ENCODE measurements around the gene SYT15.
"Not testable (repeated sequence)": the region's sequence is repeated elsewhere in the genome, so short reads cannot be mapped to it uniquely, and the experiment has no call there.

Gene SYT15

GRCh38 chr10:46557319-46558121 is 21.4 kb upstream of the SYT15 start:
- peak in 1 of 4 experiments; percentile 4 for DNase-seq

DNA sequence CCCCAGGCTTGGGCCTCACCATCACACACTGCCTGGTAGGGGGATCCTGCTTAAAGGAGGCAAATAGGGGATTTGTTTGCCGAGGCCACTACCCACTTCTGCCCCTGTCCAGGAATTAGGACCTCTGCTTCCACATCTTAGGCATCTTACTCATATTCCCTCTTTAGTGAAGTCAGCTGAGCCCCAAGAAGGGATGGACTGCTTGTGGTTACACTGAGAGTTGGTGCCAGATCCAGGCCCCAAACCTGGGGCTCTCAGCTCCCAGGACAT is 20.9 kb upstream of the SYT15 start:
- DNase-seq, result peak in 1 of 4 experiments; percentile 2

- peak in 1 of 4 experiments; percentile 2 for DNase-seq
Measured at GRCh38 chr10:46558392-46559185, 20.3 kb upstream of the SYT15 start.

DNA sequence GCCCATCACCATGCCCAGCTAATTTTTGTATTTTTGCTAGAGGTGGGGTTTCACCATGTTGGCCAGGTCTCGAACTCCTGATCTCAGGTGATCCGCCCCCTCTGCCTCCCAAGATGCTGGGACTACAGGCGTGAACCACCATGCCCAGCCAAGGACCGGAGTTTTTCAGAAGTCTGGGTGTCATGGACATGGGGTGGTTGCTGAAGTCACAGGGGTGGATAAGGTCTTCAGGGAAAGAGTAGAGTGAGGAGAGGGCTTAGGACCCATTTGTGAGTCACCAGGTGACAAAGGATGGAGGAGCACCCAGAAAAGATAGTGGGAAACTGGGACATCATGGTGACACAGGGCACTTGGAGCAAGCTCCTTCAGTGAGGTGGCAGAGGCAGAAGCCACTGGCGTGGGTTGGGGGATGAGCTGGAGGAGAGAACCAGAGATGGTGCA is 19.7 kb upstream of the SYT15 start:
- DNase-seq, result no peak

DNA sequence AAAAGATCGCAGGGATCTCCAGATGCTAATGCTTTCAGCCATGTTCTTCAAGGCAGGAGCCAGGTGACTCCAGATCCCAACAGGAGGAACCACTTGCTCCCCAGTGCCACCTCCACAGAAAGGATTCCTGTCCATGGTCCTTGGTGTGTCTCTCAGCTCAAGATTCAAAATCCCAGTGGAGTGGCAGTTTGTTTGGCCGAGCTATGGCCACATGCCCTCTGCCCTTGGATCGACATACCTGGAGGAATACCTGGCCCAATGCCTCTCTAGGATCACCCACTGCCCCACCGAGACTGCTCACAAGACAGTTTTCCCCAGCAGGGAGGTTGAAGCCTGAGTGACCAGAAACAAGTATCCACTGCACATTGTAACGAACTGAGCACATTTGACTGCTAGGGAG is 18.5 kb upstream of the SYT15 start:
- no peak for DNase-seq

GRCh38 chr10:46560952-46561351 is 18.0 kb upstream of the SYT15 start:
- DNase-seq, result no peak

DNA sequence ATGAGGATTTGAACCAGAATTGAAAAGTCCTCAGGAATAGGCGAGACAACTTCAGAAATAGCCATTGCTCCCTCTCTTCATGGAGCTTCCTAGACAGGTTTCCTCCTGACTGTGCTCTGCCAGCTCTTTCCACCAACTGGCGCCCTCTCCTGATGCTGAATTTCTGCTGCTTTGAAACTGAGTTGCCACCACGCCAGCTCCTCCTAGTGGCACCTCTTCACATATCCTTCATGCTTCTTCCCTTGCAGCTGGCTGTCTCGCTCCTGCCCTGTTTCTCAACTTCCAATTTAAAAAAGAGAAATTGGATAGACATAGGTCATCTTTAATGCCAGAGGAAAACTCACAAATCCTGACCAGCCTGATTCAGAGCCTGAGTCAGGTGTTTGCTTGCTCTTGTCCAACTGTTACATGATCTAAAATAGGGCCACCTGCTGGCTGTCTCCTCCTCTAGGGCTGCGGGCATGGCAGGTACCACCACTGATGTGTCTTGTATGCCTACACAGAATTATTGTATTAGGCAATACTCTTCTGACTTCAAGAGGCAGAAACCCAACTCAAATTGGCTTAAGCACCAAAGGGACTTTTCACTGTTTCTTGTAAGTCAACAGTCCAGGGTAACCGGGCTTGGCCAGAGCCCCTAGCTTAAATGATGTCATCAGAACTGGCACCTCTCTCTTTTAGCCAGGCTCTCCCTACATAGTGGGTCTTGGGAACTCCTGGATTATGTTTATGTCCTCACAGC is 13.2 kb upstream of the SYT15 start:
- DNase-seq, result peak; percentile 78 to 87 (median 84)

DNA sequence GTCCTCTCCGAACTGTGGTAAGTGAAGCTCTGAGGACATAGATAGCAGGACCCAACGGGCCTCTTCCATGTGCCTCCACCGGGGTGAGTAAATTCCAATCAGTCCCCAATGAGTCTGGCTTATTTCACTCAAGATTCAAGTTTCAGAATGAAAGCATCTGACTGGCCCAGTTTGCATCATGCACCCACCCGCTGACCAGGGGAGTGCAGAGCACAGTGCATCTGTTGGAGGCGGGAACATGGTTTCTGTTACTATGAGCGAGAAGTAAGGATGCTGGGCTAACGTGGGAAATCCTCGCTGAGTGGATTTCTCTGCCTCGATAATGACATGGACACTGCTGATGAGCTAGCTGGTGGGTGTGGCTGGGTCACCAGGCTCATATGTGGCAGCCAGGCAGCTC is 11.8 kb upstream of the SYT15 start:
- DNase-seq, result not testable (repeated sequence)

GRCh38 chr10:46570655-46571054 is 8.3 kb upstream of the SYT15 start:
- DNase-seq, result not testable (repeated sequence)

DNA sequence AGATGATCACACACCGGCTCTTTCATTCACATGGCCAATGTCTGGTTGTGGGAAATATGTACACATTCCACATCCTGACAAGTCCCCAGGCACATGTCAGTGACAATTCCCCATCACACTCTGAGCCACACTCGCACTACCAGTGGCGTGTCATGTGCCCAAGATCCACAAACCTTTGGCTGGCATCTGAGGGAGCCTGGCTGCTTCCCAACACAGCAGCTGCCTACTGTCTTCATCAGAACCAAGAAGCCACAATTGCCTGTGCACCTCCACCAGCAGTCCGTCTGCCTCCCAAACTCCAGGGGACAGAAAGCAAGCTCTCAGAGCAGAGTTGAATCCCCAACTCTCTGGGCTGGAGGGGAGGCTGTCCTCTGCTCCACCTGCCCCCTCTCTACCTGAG is 6.2 kb upstream of the SYT15 start:
- peak in 1 of 4 experiments; percentile 12 for DNase-seq

DNA sequence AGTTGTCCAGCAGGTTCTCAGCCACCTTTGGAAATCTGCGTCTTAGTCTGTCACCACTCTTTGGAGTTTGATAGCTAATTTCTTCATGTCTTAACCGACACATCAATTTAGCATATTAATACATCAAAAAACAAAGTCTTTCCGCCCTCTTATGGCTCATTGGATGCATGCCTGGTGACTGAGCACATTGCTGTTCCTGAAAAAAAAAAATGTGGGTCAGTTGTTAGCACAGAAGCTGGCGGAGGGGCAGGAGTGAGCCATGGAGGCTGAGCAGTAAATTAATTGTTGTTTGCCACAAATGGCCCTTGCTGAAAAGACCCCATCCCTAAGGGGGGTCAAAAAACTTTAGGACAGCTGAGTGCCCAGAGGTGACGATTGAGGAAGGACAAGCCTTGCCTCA is 5.6 kb upstream of the SYT15 start:
- peak in 1 of 4 experiments; percentile 0 for DNase-seq

DNA sequence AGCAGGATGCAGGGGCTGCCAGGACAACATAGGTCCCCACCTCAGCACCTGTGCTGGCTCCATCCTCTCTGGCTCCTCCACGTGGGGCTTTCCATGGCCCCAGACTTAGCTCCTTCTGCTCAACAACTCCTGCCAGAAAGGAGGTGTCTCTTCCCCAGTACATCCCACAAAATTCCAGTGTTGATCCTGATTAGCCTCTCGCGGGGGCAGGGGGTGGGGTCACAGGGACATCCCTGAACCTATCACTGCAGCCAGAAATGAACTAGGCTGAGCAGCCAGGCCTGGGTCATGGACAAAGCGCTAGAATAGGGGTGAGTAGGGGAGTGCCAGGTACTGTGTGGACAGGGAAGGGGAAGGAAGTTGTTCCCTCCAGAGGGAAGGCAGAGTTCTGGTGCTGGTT is 5.0 kb upstream of the SYT15 start:
- DNase-seq, result not testable (repeated sequence)

GRCh38 chr10:46577624-46578473 is 1.1 kb upstream of the SYT15 start:
- DNase-seq, result not testable (repeated sequence)

DNA sequence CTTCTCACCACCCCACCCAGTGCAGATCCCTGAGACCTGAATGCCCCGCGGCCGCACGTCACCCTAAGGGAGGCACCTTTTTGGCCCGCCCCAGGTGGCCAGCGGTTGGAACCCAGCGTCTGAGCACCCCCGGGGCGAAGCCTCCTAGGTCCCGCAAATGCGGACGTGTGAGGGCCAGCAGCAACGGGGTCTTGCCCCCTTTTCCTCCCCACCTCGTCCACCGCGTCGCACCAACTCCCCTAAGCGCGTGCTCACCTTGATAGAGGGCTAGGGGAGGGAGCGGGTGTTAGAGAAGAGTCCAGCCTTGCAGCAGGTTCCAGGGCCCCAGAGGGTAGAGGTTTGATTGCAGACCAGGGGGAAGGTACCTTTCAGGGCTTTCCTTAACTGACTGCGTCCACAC is 450 bp downstream of the SYT15 start:
- DNase-seq, result not testable (repeated sequence)

DNA sequence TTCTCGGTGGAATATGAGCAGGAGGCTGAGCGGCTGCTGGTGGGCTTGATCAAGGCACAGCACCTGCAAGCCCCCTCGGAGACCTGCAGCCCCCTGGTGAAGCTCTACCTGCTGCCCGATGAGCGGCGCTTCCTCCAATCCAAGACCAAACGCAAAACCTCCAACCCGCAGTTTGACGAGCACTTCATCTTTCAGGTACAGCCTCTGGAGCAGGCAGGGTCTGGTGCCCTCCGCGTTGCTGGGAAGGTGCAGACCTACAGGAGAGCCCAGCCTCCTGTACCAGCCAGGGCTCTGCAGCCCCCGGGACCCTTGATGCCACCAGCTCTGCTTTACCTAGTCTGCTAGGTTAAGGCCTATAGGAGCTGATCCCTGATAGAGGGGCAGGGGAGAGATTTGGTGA is 3.1 kb downstream of the SYT15 start:
- not testable (repeated sequence) for DNase-seq

DNA sequence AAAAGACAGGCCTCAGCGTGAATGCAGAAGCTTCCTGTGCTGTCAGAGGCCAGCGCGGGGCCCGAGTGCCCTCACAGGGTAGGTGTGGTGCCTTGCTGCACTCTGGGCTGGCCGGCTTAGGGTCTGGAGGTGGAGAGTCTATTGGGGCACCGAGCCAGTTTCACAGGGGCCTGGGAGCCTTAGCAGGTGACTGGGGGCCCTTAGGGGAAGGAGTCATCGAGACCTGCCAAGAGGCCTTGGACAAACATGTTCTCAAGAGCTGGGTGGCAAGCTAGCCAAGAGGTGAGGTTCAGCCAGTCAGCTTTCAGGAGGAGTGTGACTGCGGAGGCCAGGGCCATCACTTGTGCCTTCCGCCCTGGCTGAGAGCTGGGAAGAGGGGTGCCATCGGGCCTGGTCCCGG is 3.6 kb downstream of the SYT15 start:
- not testable (repeated sequence) for DNase-seq

DNA sequence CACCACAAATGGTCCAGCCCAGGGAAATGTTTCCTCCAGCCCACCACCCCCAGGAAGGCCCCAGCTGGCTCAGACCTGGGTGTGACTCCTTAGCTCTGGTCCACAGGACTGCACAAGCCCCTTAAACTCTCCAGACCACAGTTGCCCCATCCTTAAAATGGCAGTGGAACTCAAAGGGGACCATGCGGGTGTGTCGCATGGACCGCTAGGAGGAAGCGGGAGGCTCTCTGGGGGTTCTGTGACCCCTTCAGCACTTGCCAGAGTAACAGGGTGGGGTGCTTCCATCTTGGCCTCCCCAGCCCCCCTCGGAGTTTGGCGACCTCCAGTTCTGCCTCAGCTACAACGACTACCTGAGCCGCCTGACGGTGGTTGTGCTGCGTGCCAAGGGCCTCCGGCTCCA is 5.3 kb downstream of the SYT15 start:
- DNase-seq, result not testable (repeated sequence)

DNA sequence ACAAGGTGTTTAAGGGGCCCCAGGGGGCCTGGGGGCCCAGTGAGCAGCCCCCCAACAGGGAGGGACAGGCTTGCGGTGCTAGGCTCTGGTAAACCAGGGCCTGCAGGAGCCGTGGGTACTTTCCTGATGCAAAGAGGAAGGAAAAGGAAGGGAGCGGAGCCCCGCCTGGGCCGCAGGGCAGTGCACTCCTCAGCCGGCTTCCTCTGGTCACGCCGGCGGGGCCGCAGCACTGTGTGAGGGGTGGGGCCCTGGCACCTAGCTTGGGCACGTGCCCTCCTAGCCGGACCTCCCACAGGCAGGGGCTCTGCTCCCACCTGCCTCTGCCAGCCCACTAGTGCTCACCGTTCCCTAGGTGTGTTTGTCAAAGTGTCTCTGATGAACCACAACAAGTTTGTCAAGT is 6.3 kb downstream of the SYT15 start:
- not testable (repeated sequence) for DNase-seq

DNA sequence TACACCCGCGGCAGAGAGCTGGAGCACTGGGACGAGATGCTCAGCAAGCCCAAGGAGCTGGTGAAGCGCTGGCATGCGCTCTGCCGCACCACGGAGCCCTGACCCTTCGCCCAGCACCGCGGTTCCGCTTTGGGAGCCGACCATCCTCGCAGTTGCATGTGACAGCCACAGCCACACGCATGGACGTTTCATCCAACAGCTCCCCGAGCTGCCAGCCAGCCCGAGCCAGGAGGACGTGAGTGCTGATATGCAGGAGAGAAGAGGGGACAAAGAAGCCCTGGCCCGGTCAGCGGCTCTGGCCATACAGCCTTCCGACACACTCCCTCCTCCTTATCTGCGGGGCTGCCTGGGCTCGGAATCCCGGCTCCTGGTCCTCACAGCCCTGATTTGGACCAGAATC is 8.6 kb downstream of the SYT15 start:
- not testable (repeated sequence) for DNase-seq

- not testable (repeated sequence) for DNase-seq
Measured at GRCh38 chr10:46588221-46588620, 9.3 kb downstream of the SYT15 start.

DNA sequence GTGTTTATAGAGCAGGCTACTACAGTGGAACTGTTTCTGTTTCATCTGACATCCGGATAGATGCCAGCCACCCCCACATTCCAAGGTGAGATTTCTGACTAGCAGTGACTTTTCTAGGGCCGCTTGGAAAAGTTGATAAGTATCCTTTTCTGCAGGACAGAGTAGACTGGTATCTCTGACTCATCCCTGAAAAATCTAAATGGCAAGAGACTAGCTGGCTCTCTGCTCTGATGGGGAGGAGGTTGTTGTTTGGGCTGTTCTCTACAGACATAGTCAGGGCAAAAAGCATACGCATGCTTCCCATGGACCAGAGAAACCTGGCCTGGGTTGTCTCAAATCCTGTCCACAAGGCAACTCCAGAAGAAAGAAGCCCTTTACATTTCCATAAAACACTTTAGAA is 10.7 kb downstream of the SYT15 start:
- not testable (repeated sequence) for DNase-seq

DNA sequence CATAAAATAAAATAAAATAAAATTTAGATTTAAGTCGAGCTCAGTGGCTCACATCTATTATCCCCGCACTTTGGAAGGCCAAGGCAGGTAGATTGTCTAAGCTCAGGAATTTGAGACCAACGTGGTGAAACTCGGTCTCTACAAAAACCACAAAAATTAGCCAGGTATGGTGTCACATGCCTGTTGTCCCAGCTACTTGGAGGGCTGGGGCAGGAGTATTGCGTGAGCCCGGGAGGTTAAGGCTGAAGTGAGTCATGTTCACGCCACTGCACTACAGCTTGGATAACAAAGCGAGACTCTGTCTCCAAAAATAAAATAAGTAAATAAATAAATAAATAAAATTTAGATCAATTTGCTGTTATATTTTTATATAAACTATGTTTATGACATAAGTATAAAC is 12.1 kb downstream of the SYT15 start:
- DNase-seq, result not testable (repeated sequence)
